HG03139 (cell line): Measurements from ENCODE around the gene HEG1.

ENCODE experiments used
- ATAC-seq: cut with Tn5 transposase; IDR thresholded peaks from one replicate; pipeline ENCODE4 v1.9.1; 2021; ENCODE audit not compliant: unreplicated experiment

HEG1 gene

GRCh38 chr3:125023833-125024555 lies 31.8 kb downstream of the HEG1 start:
- no peak for ATAC-seq

- no peak for ATAC-seq
These were observed 33.6 kb downstream of the HEG1 start for GRCh38 chr3:125022206-125022605.

- no peak for ATAC-seq
These were observed 36.5 kb downstream of the HEG1 start for GRCh38 chr3:125019271-125019670.

GRCh38 chr3:125017406-125017805 lies 38.4 kb downstream of the HEG1 start:
- no peak for ATAC-seq

- ATAC-seq: no peak
These were observed 41.1 kb downstream of the HEG1 start for GRCh38 chr3:125014570-125015179.

GRCh38 chr3:125013095-125013494 lies 42.7 kb downstream of the HEG1 start:
- no peak for ATAC-seq

GRCh38 chr3:125011941-125012340 lies 43.9 kb downstream of the HEG1 start:
- no peak for ATAC-seq

GRCh38 chr3:125010393-125010792 lies 45.4 kb downstream of the HEG1 start:
- ATAC-seq: no peak

- ATAC-seq: no peak
These were observed 47.0 kb downstream of the HEG1 start for GRCh38 chr3:125008766-125009165.

- ATAC-seq: no peak
These were observed 49.5 kb downstream of the HEG1 start for GRCh38 chr3:125006291-125006731.

- no peak for ATAC-seq
These were observed 50.1 kb downstream of the HEG1 start for GRCh38 chr3:125005676-125006075.

- no peak for ATAC-seq
These were observed 50.6 kb downstream of the HEG1 start for GRCh38 chr3:125005222-125005621.

GRCh38 chr3:125003859-125004595 lies 51.8 kb downstream of the HEG1 start:
- no peak for ATAC-seq

GRCh38 chr3:125003369-125003853 lies 52.4 kb downstream of the HEG1 start:
- ATAC-seq: no peak

- ATAC-seq: no peak
These were observed 53.1 kb downstream of the HEG1 start for GRCh38 chr3:125002414-125003368.

GRCh38 chr3:125001557-125002413 lies 54.0 kb downstream of the HEG1 start:
- no peak for ATAC-seq

- ATAC-seq: no peak
These were observed 55.1 kb downstream of the HEG1 start for GRCh38 chr3:125000661-125001060.

- ATAC-seq: no peak
These were observed 55.8 kb downstream of the HEG1 start for GRCh38 chr3:124999897-125000435.

- ATAC-seq: no peak
These were observed 56.5 kb downstream of the HEG1 start for GRCh38 chr3:124999317-124999716.

GRCh38 chr3:124998247-124998630 lies 57.6 kb downstream of the HEG1 start:
- no peak for ATAC-seq
